ENCODE data around the gene PPM1K.

Gene PPM1K

DNA sequence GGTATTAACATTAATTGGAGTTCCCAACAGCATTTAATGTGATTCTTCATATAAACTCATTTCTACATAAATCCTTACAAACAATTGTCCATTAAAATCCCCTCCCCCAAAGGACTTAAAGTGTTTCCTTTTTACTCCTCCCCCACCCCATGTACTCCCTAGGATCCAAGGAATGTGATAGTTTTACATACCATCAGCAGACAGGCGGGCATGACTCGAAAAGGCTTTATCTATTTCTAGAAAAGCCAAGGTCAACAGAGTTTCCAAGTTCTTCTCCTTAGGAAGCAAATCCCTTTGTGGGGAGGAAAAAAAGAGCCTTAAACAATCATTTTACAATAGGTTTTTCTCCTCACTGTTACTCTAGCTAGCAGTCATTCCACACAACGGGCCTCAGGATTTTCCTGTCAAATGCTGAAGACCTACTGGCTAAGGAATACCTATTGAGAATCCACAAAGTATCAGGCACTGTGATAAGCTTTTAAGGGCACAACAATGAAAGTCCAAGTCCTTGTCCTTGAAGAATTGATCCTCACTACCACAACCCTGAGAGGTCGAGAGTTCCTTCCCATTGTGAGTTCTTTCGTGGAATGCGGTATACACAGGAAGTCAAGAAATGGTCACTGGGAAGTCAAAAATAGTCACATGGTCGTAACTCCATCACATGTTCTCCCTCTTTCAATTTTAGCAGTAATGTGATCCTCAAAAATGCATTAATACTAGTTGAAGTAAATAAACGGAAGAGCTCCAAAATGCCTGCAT lies 7.2 kb downstream of the PPM1K start:
- DNase-seq (ENCODE audit: low read depth in 3 of 3) = no peak

DNA sequence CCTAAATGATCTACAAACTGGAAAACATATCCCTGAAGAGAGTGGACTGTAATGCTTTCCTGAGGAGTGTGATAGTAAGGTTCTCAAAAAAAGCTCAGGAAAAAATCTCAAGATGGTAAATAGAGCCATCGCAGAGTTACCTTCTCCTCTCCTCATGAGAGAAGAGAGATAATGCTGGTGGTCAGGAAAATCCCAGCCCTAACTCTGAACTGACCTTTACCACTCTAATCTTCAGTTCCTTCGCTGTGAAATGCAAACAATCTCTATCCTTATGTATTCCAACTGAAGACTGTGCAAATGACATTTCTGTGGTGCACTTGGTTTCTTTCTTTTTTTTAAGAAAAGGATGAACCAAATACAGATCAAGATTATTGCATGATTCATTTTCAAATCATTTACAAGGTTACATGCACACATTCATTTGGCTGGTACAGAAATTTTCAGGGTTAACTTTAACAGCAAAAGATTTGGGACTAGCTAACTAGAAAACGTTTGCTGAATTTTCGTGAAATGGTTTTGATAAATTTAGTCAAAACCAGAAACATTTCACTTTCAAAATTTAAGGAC lies 8.3 kb downstream of the PPM1K start:
- DNase-seq (ENCODE audit: low read depth in 3 of 3) = no peak

DNA sequence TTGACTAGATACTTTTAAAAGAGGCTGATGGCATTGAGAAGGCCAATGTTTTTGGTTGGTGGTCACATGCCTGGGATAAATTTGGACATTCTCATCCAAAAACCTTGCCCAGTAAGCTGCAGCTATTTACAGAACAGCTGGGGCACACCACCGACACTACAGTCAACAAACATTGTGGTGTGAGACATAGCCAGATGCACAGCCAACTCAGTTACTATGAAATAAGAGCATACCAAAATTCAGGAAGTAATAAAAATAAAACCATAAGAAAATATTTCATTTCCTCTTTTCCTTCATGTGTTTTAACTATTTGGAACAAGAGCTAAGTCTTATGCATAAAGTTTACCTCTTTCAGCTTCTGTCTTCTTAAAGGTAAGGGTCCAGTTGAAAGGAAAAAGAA lies 8.8 kb downstream of the PPM1K start:
- DNase-seq (ENCODE audit: low read depth in 3 of 3) = no peak

DNA sequence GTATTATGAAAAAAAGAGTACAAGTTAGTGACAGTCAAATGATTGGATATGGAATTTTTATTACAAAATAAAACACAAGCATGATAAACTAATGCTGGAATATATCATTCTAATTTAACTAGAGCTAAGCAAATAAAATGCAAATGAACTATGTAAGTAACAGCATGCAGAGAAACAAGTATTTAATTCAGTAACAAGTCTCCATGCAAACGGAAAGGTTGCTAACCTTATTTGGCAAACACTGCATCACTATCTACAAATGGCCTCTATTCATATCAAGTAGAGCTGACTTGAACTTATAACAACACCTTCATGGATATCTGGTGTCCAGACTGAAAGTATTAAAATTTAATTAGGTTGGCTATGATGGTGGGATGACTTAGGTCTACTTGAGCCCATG lies 15.4 kb downstream of the PPM1K start:
- no peak for DNase-seq (ENCODE audit: low read depth in 3 of 3)

DNA sequence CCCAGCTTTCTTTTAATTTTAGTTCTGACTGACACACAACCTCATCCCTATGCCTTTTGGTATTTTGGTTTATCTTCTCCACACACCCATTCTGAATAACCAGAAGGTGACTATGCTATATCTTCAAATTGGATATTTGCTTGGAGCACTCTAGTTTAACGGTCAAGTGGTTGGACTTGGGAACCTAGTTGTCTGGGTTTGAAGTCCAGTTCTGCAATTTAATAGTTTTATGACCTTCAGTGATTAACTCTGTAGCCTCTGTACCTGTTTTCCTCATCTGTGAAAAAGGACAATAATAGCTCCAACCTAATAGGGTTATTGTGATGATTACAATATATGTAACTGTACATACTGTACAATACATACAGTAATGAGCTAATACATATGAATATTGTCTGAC lies 20.0 kb downstream of the PPM1K start:
- DNase-seq (ENCODE audit: low read depth in 3 of 3) = no peak

DNA sequence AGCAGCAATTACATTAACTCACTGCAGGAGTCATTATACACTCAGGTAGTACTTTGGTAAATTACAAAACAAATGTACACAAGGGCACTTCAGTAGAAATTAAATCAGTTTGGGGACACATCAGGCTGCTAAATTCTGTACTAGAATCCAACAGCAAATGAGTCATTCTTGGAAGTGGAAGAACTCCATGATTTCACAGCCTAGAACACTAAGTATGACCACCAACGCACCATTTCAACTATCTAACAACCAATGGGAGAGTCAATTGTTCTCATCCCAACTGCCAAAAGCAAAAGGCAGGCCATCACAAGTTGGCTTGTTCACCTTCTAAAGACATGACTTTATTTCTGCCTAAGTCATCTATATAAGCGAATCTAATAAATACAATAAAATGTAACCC lies 26.6 kb downstream of the PPM1K start:
- no peak for DNase-seq (ENCODE audit: low read depth in 3 of 3)

DNA sequence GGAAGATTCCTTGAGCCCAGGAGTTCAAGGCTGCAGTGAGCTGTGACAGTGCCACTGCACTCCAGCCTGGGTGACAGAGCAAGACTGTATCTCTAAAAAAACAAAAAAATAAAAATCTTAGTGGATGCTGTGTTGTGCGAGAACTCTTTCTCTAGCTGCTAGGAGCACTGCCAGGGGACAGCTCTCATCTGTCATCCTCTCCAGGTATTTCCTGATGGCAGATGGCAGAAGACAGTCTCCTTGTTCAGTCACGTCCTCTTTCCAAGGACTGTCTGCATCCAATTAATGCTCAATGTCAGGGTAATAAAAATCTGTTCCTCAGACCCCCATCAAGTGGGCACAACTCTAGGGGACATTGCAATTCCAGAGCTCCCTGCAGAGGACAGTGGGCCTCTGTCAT lies 29.2 kb downstream of the PPM1K start:
- no peak for DNase-seq (ENCODE audit: low read depth in 3 of 3)

DNA sequence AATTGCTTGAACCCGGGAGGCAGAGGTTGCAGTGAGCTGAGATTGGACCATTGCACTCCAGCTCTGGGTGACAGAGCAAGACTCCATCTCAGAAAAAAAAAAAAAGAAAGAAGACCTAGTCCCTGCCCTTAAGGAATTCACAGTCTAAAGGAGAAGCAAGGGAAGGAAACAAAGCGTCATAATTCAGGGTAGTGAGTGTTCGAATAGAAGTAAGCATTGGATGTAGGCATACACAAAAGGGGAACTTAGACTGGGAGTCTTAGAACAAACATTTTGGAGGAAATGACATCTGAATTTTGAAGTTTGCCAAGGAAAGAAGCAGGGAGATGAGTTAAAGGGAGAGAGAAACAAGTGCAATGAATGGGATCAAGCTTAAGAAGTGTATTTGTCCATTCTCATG lies 32.4 kb downstream of the PPM1K start:
- no peak for DNase-seq (ENCODE audit: low read depth in 3 of 3)

DNA sequence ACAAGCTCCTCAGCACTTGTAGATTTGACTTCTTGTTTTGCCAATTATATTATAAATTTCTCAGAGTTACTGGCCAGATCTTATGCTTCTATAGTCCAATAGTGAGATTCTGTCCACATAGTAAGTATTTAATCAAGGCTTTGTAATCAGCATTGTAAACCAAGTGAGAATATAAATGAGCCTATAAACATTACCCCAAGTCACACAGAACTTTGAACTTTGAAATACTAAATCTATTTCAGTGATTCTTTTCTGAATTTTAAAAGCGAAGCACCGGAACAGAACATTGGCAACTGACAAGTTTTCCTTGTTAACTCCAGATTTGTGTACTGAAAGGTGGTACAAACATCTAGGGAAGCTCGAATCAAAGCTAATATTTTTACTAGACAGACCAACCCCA lies 37.2 kb downstream of the PPM1K start:
- no peak for DNase-seq (ENCODE audit: low read depth in 3 of 3)

DNA sequence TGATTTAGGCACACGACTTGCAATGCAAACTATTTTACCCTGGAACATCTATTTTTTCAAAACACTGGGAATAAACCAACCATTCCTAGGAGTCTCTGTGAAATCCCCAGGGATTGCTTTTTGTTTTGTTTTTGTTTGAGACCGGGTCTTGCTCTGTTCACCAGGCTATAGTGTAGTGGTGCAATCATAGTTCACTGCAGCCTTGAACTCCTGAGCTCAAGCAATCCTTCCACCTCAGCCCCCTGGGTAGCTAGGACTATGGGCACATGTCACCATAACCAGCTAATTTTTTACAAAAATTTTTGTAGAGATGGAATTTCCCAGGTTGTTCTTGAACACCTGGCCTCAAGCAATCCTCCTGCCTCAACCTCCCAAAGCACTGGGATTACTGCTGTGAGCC lies 37.8 kb downstream of the PPM1K start:
- DNase-seq (ENCODE audit: low read depth in 3 of 3) = no peak

DNA sequence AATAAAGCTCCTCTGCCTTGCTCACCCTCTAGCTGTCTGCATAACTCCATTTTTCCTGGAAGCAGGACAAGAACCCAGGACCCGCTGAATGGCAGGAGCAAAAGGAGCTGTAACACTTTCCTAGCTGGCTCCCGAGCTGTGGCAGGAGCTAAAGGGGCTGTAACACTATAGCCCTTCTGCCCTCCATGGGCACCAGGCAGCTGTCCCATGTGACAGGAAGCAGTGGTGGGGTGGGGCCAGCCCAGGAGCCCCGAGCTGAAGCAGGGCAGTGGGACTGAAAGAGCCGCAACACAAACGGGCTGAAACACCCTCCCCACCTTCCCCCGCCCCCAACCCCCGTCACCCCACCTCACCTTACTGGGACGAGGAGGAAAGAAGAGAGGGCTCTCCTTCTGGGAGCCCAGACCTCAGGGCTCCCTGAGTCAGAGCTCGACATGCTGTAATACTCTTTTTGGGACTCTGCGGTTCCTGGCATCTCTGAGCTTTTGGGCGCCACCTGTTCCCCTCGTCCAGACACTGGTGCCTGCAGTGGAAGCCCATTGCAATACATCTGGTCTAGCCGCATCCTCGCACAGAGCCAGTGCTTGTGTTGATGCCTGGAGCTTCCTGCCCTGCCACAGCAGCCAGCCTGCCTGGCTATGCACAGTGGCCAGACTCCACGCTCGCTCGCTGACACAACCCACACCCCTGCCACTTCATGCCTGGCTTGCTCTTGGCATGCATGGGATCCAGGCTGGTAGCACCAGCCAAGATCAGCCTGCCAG lies 39.4 kb downstream of the PPM1K start:
- peak in 1 of 3 donors; percentile 8 for DNase-seq (ENCODE audit: low read depth in 3 of 3)

DNA sequence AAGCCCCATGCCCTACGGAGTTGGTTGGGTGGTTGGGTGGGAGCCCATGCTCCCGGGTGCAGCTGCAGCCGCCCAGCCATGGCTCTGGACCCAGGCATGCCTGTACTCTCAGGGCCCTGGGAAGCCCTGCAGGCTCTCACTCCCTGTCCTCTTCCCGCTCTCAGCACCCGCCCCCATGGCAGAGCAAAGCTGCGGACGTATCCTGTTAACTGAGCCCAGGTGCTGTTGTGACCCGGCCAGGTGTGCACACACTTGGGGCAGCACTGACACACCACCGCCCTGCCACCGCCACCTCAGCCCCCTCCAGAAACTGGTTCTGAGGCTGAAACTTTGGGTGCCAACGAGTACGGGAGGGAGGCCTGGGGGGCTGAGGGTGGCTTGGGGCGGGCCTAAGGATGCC lies 40.3 kb downstream of the PPM1K start:
- DNase-seq (ENCODE audit: low read depth in 3 of 3) = no peak

DNA sequence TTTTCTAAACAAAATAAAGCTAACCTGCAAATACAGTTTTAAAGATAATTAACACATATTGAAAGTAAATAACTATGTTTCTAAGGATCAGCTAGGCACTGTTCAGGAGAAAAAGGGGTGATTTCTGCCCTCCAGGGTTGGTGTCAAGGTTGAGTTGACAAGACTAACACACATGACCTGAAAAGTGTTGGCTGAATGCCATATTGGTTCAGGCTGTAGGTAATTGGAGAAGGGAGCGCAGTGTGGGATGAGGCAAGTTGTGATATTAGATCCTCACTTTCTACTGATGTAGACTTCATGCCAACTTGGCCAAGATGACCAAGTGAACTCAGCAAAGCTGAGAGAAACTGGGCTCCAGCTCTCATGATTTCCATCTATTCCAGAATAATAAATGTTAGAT lies 42.2 kb downstream of the PPM1K start:
- no peak for DNase-seq (ENCODE audit: low read depth in 3 of 3)

DNA sequence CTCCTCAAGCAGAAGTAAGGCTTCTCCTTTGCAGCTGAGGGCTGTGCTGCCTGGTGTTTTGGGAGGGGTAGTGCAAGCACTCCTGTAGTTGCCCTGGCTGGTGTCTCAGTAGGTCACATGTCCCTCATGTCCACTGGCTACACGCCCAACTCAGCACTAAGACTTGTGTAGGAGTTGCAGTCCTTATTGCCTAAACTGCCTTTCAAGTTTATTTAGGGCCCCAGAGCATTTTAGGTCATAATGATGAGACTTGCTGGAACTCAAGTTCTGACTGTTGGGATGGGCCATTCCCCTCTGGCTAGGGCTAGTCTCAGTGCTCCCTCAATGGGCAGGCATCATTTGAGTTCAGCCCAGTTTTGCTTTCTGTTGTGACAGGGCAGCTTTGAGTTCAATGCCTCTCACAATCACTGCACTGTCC lies 44.1 kb downstream of the PPM1K start:
- no peak for DNase-seq (ENCODE audit: low read depth in 3 of 3)

DNA sequence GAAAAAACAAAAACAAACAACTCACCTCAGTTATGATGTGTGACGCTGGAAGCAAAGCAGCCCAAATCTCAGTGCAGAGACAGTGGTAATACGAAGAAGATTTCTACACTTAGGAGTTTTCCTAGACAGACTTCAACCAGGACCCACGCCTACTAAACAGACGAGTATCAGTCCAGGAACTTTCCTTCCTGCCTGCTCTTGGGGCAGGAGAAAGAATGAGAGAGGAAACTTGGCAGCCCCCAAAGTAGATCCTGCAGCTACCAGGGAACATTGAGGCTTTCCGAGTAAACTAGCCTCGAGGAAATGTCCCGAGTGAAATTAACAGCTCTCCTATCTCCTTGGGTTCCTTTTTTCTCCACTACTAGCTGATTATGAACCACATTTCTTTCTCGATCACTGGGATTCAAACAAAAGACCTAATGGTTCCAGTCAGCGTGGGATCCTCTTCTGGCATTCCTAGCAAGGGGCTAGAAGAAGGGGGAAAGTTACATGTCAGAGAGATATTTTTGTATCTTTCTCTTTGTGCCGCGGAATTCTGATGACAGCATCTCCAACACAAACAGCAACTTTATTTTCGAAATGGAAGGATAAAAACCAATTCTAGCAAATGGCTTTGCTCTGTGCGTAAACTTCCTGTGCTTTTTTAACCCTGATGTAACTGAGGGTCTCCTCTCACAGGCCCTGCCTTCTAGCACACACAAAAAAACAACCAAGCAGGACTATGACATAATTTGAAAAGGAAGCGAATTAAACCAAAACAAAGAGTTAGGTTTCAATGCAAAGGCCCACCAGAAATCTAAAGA lies 53.2 kb downstream of the PPM1K start:
- no peak for DNase-seq (ENCODE audit: low read depth in 3 of 3)

DNA sequence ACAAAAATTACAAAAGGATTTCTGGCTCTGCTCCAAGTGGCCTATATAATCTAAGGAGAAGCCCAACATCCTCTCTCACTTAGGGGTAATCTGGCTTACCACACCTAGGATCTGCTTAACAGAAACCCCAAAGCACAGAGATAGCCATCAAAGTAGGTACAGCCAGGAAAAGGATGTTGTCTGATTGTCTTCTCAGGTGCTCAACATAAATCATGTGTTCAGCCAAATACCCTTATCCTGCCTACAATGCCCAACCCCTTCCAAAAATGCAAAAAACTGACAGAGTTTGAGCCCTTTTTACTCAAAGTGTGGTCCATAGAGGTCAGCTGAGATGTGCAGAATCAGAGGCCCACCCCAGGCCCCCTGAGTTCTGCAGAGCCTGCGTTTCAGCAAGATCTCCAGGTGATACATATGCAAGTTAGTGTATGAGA lies 53.9 kb downstream of the PPM1K start:
- DNase-seq (ENCODE audit: low read depth in 3 of 3) = no peak

DNA sequence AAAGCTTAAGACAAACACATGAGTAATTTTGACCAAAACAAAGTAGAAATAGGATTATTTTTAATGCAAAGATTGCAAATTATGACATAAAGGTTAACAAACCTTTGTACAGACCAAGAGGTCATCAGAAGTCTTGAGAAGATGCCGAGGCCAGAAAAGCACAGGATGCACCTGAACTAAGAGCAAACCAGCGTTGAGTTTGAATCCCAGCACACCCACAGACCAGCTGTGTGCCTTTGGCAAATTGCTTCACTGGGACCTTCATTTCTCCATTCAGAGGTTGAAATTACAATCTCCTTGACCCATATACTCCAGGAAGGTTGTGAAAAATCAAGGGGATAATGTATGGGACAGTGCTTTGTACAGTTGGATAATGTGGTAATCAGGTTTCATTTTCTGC lies 56.6 kb downstream of the PPM1K start:
- DNase-seq (ENCODE audit: low read depth in 3 of 3) = no peak

DNA sequence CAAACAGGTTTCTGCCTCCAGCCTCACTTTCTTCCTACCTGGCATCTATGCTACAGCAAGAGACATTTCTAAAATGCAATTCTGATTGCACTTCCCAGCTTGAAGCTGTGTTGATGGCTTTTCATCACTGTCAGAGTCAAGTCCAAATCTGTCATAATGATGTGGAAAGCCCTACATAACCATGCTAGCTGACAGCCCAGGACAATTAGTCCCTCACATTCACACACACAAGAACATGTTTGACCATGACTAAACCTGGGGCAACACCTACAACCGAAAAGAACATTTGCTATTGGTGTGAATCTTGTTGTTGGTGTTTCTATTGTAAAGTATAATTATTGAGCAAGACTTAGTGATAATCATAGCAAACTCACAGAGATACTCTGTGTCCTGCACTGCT lies 58.2 kb downstream of the PPM1K start:
- DNase-seq (ENCODE audit: low read depth in 3 of 3) = no peak

DNA sequence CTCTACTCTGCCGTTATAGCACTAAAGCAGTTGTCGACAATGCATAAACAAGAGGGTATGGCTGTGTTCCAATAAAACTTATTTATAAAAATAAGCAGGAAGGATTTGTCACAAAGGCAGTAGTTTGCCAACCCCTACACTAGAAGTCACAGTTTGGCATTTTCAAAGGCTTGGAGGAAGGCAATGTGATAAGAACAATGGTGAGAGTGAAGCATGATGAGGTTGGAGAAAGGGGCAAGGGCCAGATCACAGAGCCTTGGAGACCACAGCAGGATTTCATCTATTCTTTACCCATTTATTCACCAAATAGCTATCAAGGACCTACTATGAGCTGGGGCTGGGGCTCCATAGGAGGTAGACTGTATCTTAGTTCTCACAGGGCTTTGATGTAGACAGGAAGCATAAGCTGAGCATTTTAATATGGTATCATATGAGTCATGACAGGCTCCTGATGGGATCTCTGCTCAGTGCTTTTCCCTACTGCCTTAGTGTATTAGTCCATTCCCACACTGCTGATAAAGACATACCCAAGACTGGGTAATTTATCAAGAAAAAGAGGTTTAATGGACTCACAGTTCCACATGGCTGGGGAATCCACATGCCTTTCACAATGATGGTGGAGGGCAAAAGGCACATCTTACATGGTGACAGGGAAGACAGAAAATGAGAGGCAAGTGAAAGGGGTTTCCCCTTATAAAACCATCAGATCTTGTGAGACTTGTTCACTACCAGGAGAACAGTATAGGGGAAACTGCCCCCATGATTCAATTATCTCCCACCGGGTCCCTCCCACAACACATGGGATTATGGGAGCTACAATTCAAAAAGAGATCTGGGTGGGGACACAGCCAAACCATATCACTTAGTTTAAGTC lies 58.9 kb downstream of the PPM1K start:
- no peak for DNase-seq (ENCODE audit: low read depth in 3 of 3)

DNA sequence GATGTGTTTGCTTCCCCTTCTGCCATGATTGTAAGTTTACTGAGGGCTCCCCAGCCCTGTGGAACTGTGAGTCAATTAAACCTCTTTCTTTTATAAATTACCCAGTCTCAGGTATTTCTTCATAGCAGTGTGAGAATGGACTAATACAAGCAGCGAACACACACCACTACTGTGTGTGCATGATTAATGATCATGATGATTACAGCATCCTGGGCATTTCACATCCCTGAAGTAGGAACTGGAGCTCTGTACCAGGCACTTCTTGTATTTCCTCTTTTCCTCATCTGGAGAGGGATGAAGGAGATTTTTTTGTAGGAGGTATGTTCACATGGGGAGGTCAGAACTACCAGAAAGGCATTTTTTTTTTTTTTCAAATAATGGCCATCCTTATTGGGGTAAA lies 60.8 kb downstream of the PPM1K start:
- no peak for DNase-seq (ENCODE audit: low read depth in 3 of 3)

DNA sequence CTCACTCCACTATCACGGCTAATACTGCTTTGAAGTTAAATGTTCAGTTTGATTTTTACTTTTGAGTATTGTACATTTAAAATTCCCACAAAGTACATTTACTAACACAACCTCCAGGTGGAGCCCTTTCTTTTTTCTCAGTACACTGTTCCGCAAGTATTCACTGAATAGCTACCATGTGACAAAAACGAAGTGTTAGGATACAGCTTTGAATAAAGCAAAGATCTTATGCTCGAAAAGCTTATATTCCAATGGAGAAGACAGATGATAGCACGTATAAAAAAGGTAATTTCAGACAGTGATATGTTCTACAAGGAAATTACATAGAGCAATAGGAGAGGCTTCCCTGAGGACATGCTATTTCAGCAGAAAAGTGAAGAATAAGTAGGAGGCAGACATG lies 65.3 kb downstream of the PPM1K start:
- DNase-seq (ENCODE audit: low read depth in 3 of 3) = peak in 1 of 3 donors; percentile 14

All from stimulated activated CD4-positive, alpha-beta T cell treated with anti-CD3 and anti-CD28 coated beads, TNF-alpha, amount 100 ng/mL, for 48 hours (primary cell).